Inflammatory macrophage treated with lipopolysaccharide for 1 hour (primary cell): ENCODE measurements around the gene RPGRIP1L.

ENCODE experiments used
- DNase-seq, 2 donors: peaks; one replicate each; pipeline ENCODE4 v3.0.0-alpha.2; 2020 to 2022

The RPGRIP1L gene

DNA sequence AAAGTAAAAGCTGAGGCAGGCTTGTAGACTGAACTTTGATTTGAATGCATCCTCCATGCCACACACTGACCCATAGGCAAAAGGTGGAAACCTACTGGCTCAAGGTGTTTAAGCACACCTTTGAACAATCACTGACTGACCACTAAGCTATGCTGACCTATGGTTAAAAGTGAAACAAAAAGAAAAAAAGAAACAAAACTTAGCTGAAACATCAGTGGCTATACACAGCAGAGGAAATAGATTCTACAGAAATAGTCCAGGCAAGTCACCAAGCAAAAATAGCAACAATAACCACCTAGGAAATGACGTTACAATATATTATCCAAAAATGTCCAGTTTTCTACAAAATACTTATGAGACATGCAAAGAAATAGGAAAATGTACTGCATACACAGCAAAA, 60.2 kb downstream of the RPGRIP1L start:
- DNase-seq, result no peak

DNA sequence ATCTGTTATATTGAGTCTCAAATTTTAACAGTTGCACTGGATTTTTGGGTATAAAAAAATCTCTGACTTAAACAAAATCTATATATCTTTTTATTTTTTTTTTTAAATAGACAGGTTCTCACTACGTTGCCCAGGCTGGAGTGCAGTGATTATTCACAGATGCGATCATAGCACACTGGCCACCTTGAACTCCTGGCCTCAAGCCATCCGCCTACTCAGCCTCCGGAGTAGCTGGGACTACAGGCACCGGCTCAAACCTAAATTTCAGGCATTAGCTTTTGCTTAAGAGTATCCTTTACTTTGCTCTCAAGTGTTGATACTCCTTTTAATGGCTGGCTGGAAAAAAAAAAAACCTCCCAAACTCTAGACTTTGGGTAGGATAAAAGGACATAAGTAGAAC, 61.6 kb downstream of the RPGRIP1L start:
- no peak for DNase-seq

DNA sequence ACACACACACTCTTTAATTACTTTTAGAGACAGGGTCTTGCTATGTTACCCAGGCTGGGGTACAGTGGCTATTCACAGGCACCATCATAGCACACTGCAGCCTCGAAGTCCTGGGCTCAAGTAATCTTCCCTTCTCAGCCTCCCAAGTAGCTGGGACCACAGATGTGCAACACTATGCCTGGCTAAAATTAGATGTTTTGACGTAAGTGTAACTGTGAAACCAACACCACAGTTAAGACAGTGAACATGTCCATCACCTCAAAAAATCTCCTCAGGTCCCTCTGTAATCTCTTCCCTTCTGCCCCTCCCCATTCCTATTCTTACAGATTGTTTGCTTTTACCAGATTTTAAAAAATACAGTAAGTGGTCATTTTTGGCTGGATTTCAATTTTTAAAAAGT, 66.7 kb downstream of the RPGRIP1L start:
- DNase-seq, result no peak

DNA sequence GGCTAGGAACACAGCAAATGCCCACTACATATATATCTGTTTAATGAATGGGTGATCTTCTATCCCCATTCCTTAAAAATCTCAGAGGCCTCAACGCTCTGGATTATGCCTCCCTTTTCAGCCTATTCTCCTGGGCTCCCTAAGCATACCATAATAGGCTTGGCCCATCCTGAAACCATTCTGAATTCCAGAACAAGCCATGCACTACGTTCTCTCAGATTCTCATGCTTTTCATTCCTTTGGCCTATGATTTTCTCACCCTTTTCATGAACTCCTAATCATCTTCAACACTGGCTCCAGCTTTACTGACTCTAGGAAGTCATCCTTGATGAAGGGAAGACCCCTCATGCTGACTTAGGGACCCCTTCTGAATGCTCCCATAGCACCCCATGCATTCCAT, 71.1 kb downstream of the RPGRIP1L start:
- no peak for DNase-seq

DNA sequence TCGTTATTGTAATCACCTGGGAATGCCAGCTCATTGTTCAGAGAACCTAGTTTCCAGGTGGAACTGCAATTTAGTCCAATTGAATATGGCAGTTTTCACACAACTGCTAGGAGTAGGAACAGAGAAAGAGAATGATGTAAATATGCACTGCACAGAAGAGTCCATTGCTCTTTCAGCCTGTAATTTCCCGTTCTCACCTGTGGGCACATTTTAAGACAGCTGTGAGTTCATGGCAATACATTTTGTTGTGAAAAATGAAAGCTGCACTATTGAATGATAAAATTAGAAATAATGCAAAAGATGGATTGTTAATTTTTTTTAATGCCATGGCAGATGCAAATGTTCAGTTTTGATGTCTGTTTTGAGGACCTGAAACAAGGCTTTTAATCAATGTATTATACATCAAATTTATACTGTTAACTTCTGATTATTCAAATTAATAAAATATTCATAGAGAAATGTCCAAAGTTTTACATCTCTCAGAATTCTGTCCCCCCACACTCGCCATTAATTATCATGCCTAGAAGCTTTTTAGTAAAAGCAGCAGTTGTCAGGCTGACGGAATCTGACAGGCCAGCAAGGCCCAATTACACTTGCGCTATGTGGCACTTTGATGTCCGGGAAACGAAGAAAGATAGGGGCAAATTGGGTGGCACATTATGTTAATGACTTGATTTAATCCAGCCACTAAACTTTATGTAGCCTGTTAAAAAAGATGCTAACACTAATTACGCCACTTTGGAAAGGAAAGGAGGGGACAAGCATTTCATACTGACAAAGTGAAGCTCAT, 72.2 kb downstream of the RPGRIP1L start:
- no peak for DNase-seq

DNA sequence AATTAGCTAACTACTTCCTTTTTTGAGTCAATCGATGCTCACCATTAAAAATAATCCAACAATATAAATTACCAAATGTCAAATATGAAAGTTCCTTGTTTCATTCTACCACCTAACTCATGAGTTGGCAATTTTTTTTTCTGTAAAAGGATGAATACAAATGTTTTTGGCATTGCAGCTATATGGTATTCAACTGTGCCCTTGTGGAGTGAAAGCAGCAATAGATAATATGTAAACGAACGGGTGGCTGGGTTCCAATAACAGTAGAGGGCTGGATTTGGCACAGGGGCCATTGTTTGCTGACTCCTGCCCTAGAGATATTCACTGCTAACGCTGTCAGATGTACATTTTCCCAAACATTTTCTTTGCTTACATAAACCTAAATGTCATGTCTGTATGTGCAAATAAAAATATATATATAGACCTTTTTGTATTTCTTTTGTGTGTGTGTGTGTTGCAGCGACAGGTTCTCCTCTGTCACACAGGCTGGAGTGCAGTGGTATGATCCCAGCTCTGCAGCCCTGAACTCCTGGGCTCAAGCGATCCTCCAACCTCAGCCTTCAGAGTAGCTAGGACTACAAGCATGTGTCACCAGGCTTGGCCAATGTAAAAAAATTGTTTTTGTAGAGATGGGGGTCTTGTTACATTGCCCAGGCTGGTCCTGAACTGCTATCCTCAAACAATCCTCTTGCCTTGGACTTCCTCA, 73.9 kb downstream of the RPGRIP1L start:
- no peak for DNase-seq

DNA sequence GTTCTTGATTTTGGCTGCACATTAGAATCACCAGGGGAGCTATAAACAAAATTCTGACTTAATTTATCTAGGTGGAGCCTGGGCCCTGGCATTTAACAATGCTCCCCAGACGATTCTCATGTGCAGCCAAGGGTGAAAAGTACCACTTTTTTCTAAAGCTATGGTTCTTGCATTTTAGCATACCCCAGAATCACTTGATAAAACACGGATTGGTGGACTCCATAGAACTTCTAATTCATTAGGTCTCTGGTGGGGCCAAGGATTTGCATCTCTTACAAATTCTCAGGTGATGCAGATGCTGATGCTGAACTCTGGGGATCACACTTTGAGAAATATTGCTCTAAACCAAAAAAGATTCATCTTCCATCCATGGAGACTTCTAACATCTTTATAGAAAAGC, 74.5 kb downstream of the RPGRIP1L start:
- DNase-seq, result no peak

DNA sequence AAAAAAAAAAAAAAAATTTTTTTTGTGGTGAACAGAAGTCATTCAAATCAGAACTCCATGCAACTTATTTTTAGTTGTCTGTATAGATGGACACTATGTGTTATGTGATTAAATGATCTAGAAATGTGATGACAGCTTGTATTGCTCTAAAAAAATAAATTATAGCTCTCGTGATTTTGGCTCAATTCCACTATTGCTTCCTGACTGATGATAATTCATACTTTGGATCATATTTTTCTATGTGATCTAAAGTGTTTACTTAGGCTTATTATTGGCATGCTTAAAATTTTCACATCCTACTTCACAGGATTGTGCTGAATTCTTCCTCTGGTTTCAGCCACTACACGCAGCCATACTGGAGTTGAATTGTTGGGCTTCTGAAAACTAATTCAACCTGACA, 76.8 kb downstream of the RPGRIP1L start:
- DNase-seq, result no peak

DNA sequence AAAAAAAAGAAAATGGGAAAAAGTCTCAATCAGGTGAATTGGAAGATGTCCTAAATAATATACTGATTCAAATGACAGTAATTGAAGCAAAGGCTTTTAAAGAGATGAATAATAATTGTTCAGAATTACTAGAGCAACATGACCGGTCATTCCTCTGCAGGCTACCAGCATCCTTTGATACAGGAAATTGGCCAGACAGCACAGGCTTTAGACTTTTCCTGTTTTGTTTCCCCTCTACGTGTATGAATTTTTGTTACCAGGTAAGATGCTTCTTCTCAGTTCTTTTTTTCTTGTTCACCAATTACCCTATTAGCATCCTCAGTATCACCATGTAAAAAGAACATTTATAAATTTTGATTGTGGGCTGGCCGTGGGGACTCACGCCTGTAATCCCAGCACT, 77.5 kb downstream of the RPGRIP1L start:
- no peak for DNase-seq

DNA sequence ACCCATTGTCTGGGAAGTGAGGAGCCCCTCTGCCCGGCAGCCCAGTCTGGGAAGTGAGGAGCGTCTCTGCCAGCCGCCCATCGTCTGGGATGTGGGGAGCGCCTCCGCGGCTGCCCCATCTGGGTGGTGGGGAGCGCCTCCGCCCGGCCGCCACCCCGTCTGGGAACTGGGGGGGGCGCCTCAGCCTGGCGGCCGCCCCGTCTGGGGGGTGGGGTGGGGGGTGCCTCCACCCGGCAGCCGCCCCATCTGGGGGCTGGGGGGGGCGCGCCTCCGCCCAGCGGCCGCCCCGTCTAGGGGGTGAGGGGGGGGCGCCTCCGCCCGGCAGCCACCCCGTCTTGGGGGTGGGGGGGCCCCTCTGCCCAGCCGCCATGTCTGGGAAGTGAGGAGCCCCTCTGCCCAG, 78.4 kb downstream of the RPGRIP1L start:
- DNase-seq, result no peak

DNA sequence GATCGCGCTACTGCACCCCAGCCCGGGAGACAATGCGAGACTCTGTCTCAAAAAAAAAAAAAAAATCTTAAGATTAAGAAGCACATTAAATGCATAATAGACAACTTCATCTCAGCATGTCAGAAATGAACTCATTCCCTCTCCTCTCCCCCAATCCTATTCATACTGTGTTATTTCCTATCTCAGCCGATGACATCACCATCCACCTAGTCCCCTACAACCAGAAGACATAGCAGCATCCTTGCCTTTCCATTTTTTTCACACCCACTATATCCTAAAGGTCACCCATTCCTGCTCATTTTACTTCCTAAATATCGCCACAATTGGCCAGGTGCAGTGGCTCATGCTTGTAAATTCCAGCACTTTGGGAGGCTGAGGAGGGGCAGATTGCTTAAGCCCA, 81.3 kb downstream of the RPGRIP1L start:
- DNase-seq, result no peak

DNA sequence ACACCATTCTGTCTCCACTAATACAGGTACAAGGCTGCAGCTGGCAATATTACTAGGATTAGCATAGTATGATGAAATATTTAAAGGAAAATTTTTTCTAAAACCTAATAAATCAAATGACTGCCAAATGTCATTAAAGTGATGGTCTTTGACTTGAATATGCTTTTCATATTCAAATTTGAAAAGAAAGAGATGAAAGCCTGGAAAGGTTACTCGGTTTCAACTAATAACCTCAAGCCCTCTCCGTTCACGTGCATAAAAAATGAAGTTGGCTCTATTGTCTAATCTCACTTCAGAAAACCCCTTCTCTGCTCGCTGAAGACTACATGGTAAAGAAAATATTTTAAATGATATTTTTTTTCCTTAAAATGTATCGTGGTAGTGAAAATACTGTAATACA, 83.2 kb downstream of the RPGRIP1L start:
- no peak for DNase-seq

DNA sequence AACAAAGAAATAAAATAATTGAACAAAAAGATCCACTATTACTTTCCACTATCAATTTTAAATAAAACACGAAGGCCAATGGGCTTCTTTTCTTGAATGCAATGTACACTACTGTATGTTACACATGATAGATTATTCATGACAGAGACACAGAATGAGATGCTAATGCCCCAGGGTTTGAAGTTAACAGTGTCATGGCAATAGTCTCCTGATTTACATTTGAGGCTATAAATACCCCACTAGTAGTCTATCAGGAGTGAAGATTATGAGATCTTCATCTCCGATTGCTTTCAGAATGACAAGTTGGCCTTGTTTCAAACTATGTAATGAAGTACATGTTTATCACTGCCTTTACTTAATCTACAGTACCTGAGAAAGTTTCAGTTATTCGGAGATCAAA, 84.4 kb downstream of the RPGRIP1L start:
- no peak for DNase-seq

DNA sequence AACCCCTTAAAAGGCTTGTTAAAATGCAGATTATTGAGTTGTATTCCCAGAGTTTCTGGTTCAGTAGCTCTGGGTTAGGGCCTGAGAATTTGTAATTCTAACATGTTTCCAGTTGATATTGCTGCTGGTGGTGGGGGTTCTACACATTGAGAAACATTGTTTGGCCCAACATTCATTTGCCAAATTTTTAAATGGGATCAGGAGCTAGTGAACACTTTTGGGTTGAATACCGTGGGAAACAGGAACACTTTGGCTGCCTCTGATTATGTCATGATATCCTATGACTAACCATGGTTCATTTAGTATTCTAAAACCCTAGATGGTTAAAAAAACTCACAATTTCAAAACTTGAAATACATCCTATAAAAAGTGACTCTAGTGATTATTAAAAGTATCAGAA, 89.3 kb downstream of the RPGRIP1L start:
- DNase-seq, result no peak

DNA sequence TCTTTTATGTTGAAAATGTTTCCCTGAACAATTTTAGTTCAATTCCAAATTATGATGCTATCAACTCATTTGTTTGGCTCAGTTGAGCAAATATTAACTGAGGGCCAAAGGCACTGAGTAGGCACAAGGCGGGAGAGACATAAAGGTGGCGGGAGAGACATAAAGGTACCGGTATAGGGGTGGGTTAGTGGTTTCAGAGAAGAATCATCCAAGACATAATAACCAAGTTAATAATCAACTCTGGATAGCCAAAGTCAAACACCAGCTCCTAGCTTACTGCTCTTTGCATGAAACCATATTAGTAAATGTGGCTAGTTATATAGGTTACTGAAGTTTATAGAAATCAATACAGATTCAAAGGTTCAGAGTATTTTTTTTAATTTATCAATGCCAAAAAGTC, 91.7 kb downstream of the RPGRIP1L start:
- DNase-seq, result no peak

DNA sequence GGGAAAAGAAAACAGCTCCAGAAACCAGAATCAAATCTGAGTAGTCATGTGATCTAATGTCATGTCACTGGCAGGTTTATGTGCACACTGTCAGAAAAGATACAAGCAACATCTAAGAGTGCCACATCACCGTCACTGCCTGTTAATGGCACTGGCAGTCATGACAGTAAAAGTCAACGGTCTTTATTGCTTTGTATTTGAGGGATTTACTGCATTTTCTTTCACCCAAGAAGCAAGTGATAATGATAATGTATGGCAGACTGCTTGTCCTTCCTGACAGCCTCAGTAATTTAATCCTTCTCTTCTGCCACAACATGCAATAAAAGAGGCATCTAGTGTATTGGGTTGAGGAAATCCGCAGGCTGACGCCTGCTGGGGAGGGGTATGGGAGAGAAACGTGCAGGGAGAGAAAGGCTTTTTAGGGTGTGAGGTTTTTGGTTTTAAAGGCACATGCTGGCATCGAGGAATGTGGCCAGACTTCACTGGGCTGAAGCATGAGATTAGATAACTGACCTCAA, 92.4 kb downstream of the RPGRIP1L start:
- DNase-seq, result no peak

DNA sequence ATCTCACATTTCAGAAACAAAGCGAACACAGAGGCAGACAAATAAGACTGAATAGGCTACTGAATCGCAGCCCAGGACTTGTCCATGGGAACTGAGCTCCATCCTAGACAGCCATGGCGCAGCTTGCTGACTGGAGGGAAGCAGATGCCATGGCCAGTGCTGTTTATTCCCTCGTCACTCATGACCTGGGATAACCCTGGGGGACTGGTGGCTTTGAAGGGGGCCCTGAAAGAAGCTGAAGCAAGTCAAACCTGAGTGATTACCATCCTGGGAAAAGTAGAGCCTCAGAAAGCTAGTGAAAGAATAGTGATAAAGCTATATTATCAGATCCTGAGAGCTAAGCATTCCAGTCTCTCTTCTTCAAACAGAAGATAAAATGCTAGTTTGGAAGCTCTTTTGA, 94.1 kb downstream of the RPGRIP1L start:
- DNase-seq, result no peak

DNA sequence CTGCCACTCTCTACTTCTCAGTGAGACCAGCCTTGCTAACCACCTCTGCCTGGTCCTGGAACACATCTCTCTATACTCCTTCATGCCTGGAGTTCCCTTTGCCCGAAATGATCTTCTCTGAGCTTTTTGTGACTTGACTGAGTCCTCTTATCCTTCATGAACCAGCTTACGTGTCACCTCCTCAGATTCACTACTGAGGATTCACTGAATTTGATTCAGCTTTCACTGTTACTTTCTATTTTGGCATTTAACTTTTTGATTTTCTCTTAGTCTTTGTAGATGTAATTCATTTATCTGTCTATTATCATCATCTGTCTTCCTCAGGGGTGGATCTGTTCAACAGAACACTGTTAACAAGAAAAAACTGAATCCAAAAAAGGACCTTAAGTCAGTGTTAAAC, 95.6 kb downstream of the RPGRIP1L start:
- no peak for DNase-seq

DNA sequence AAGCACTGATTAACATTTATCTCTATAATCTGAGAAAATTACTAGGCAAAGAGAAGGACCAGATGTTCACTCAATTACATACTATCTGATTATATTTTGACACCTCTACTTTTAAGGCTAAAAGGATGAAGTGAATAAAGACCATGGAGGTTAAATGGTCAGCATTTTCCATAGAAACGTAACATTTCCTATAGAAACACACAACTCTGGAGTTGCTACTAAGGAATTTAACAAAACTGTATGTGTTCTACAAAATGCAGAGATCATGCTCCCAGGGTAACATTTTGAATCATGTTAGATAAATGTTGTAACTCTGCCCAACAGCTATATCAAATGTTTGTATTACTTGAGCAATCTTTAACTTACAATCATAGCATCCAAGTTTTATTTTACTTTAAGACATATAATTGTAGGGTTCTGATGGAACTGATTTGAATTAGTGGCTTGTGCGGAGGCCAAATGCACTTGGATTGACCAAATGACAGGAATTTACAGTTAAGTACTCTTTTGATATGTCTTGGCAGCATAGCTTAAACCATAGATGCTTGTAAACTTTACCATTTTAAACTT, 97.7 kb downstream of the RPGRIP1L start:
- no peak for DNase-seq

DNA sequence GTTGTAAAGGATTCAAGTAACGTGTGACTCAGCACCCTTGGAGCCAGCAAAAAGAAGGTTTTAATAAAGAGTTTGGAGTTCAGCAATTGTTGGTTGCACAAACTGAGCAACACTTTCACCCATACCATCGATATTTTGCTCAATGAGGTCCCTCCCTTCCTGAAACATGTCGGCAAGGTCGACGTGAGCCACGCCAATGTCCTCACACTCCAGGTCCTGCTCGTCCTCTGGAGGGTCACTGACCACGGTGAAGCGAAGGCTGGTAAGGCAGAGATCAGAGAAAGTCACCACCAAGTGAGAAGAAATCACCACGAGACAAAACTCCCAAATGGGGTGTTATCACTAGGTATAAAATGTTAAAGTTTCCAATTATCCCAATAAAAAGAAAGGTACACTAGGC, 98.3 kb downstream of the RPGRIP1L start:
- no peak for DNase-seq

DNA sequence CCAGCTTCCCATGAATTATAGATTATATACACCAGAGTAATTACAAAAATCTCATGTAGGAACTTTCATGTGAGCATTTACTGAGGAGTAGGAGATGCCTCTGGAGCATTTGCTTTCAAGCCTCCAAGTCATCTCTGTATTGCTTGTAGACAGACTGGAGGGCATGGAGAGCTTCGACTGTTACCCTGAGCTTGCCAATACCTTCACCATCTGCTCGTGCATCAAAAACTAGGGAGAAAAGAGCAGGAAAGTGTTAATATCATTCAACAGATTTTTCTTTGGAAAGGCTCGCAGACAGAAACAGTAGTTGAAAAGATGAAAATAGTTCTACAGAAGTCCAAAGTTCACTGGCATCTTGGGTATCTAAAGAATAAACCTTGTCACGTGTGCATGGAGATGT, 101.7 kb downstream of the RPGRIP1L start:
- no peak for DNase-seq

DNA sequence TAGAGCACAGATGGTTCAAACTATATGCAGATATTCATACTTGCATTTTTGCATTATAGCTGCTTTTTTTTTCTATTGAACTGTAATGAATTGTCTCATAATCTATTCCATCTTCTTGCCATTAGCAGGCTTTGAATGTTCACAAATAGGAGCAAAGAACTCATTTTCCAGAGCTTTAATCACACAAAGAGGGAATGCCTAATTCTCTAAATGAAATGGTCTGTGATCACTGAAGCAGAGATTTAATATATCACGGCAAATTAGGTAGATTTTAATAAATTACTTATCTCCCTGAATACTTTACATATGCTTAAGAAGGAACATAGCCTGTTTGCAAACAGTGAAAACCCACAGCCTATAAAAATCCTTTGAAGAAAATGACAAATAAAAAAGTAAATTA, 103.0 kb downstream of the RPGRIP1L start:
- DNase-seq, result no peak

DNA sequence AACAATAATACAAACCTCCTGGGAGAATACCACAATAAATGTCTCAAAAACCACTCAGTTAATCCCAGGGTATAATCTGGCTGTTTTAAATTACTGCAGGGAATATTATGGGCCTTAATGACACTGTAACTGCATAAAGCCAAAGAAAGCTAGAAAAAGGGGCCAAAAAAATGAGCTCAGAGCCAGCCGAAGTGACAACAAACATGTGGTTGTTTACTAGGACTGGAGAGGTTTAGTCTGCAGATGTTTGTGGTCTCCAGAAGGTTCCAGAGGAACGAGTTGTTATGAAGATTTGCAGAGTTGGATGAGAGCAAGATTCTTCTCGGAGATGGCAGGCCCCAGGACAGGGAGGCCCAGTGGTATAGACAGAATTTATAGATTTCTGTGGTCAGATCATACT, 103.5 kb downstream of the RPGRIP1L start:
- DNase-seq, result no peak

DNA sequence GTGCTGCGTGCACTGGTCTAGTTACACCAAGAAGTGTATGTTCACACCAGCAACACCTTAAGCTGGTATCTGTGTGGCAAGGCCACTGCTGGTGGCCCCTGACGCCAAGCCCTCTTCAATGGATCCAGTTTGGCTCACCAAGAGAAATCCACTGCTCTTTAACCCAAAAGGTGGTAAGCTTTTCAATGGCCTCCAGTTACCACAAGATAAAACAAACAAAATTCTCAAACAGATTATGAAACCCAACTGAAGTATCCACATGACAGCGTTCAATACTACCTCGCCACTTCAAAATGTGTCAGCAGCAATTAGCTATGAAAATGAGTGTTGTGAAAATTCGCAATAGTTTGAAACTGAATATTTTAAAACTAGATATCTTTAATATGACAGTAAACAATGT, 104.1 kb downstream of the RPGRIP1L start:
- no peak for DNase-seq
